T-helper 1 cell (primary cell): ENCODE results near the gene RABIF.
"Not testable (repeated sequence)": the region's sequence is repeated elsewhere in the genome, so short reads cannot be mapped to it uniquely, and the experiment has no call there.

ENCODE experiments used
- DNase-seq, 5 donors: peaks; one replicate each; pipeline ENCODE4 v3.0.0-alpha.2; 2012 to 2020
- total RNA-seq, 4 donors: gene quantifications; one replicate each; lab custom pipeline; 2026; lab: John Stamatoyannopoulos, UW

RABIF gene
- 16.4 to 21.7 (median 19.3) reads per million in 4 donors for total RNA-seq

DNA sequence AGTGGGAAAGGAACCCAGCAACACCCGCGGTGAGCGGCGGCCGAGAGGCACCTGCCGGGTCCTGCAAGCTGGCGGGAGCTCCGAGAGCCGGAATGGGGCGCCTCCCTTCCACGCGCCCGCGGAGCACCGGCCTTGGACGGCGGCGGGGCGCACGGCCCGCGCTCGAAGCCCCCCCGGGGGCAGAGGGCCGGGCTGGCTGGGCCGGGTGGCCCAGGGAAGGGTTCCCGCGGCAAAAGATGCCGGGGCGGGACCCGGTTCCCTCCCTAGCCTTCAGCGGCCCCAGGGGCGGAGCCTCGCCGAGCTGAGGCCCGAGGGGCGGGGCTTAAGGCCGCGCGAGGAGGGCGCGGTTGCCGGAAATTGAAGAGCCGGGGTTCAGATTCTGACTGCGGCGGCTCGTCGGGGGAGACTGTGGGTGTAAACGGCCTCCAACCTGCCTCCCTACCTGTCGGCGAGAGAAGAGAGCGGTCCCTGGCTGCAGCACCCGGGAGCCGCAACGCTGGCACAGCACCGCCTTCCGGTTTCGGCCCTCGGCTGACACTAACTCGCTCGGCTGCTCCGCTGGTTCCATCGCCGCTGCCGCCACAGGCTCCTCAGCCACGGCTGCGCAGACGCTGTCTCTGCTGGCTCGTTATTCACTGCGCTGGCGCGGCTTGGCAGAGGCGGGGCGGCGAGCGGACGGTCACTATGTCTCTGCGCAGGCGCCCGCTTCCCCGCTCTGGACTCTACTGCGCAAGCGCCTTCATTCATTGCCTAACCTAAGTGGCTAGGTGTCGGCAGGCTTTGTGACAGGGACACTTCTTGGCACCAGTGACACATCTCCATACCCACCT lies at the start of gene RABIF:
RABIF (minus strand) TSS at position 619 of the 830 bp plus-strand sequence; CDS start at position 568, 51 bp downstream.
- DNase-seq, result peak; percentile 94 to 97 (median 96)

DNA sequence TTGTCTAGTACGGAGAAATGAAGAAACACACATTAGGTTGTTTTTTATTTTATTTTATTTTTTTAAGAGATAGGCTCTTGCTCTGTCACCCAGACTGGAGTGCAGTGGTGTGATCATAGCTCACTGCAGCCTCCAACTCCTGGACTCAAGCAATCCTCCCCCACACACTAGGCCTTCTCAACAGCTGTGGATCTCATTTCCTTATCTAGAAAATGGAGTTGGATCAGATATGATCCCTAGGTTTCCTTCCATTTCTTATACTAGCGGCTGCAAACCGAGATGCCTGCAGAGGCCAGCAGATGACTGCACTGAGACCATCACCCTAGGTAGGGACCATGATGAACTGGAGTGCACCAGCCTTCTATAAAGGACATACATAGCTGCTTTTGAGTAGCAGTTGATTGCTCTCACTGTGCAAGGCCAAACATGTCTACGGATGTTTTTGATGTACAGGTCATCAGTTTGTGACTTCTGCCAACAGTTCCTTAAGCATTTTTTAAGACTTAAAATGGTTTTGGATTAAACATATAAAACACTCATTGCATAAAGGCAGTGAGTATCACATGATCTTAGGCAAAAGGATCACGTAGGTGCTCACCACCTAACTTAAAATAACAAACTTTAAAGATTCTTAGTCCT lies 49.5 kb upstream of the RABIF start:
- DNase-seq, result no peak

DNA sequence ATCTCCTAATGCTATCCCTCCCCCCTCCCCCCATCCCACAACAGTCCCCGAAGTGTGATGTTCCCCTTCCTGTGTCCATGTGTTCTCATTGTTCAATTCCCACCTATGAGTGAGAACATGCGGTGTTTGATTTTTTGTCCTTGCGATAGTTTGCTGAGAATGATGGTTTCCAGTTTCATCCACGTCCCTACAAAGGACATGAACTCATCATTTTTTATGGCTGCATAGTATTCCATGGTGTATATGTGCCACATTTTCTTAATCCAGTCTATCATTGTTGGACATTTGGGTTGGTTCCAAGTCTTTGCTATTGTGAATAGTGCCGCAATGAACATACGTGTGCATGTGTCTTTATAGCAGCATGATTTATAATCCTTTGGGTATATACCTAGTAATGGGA lies 47.5 kb upstream of the RABIF start:
- DNase-seq, result not testable (repeated sequence)

DNA sequence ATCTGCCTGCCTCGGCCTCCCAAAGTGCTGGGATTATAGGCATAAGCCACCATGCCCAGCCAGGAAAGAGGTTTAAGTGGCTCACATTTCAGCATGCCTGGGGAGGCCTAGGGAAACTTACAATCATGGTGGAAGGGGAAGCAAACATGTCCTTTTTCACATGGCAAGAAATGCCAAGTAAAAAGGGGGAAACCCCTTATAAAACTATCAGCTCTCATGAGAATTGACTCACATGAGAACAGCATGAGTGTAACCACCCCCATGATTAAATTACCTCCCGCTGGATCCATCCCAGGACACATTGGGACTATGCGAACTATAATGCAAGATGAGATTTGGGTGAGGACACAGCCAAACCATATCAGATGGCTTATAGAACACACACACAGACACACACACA lies 46.9 kb upstream of the RABIF start:
- no peak for DNase-seq

DNA sequence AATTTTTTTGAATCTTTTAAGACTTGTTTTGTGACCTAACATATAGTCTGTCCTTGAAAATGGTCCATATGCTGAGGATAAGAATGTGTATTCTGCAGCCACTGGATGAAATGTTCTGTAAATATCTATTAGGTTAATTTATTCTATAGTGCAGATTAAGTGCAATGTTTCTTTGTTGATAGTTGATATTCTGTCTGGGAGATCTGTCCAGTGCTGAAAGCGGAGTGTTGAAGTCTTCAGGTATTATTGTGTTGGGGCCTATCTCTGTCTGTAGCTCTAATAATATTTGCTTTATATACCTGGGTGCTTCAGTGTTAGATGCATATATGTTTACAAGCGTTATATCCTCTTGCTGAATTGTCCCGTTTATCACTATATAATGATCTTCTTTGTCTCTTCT lies 45.8 kb upstream of the RABIF start:
- DNase-seq, result no peak

DNA sequence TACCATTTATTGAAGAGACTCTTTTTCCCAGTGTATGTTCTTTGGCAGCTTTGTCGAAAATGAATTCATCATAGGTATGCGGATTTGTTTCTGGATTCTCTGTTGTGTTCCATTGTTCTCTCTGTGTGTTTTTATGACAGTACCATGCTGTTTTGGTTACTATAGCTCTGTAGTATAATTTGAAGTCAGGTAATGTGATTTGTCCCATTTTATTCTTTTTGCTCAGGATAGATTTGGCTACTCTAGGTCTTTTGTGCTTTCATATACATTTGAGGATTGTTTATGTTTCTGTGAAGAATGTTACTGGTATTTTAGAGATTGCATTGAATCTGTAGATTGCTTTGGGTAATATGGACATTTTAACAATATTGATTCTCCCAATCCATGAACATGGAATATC lies 43.5 kb upstream of the RABIF start:
- DNase-seq, result no peak

DNA sequence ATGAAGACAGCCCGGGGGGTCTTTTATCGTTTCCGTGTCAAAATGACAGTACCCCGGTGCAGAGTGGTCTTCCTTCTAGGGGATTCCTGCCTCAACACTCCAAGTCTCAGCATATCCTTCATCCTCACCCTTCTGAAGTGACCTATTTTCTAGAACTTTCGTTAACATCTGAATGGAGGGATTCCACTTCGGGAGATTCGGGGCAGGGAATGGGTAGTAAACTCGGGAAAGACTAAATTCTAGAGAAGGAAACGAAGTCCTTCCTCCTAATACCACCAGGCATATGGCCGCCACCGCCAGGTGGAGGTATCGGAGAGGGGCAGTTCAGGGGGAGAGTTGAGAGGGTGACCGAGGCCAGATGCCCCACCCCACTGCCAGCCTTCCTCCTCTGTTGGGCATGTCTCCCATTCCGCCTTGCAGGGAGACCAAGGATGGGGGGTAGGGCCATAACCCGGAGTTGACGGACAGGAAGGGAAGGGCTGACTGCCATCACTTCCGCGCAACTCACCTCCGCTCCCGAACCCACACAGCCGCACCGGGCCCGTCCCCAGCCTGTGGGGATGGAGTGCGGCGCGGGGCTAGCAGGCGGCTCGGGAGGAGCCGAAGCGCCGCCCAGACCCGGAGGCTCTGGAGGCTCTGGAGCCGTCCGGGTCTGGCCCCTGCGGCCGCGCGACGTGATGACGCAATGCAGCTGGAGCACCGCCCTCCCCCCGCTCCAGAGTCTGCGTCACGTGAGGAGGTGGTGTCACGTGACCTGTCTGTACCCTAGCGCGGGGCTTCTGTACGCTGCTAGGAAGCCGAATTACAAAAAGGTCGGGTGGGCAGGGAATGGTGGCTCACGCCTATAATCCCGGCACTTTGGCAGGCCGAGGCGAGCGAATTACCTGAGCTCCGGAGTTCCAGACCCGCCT lies 37.9 kb upstream of the RABIF start, which contains the start of gene KLHL12:
KLHL12 (minus strand) TSS at position 654 of the 911 bp plus-strand sequence. CDS start 2,072 bp downstream, outside the sequence.
- DNase-seq, result peak; percentile 88 to 96 (median 93)

DNA sequence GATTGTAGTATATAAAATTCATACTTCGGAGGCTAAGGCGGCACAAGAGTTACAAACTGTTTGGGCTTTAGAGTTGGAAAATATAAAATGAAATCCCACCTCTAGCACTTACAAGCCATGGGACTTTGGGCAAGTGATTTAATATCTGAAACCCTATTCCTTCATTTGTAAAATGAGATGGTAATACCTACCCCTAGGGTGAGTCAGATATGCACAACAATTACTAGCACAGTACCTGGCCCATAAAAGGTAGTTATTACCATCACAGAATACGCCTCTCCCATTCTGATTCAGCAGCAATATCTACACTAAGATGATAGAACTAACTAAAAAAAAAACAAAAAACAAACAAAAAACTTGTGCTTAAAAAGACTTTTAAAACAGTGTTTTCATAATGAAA lies 34.6 kb upstream of the RABIF start:
- no peak for DNase-seq

DNA sequence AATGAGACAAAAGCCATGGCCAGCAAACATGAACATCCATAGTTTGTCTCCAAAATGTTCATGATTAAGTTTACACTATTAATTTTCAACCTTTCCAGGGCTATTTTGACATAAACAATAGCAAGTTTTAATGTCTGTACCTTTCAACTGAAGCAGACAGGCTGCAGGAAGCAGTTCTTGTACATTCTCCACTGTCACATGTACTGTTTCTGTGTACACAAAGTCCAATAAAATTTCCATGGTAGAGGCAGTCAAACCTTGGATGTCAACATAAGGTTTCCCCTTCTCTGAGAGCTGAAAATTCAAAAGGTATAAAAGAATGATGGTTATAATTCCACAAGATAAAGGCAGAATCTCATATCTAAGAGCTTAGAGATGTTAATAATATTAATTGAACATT lies 30.7 kb upstream of the RABIF start:
- DNase-seq, result no peak

DNA sequence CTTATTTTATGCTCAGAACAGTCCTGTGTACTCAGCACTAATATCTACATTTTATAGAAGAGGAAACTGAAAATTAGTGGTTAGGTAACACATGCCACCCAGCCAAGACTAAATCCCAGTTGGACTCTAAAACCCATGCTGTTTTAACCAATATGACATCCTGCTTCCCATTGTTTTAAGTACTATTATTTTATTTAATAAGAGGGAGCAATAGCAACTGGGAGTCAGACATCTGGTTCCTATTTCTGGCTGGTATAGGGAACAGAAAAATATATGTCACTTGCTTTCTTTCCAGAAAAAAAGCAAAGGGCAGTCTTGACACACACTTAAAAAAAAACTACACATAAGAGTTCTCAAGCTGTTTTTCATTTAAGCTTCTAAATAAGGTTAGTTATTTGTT lies 26.2 kb upstream of the RABIF start:
- no peak for DNase-seq

DNA sequence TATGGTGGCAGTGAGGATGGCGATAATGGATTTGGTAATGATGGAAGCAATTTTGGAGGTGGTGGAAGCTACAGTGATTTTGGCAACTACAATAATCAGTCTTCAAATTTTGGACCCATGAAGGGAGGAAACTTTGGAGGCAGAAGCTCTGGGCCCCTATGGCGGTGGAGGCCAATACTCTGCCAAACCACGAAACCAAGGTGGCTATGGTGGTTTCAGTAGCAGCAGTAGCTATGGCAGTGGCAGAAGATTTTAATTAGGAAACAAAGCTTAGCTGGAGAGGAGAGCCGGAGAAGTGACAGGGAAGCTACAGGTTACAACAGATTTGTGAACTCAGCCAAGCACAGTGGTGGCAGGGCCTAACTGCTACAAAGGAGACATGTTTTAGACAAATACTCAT lies 23.5 kb upstream of the RABIF start:
- DNase-seq, result not testable (repeated sequence)

DNA sequence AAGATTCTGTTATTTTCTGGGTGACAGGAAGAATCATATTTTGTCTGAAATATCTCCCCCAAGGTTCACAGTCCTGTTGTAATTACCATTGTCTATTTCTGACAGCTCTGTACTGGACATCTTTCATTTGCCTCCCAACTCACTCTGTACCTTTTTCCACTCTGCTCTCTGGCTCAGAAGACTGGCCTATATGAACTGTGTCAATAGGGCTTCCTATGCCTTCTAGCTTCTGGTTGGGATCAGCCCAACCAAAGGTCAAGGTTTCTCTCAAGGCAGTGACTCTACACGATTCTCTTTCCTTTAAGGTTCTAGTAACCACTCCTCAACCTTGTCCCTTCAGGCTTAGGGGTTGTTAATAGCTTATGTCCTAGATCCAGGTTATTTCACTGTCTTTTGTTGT lies 20.5 kb upstream of the RABIF start:
- DNase-seq, result no peak

DNA sequence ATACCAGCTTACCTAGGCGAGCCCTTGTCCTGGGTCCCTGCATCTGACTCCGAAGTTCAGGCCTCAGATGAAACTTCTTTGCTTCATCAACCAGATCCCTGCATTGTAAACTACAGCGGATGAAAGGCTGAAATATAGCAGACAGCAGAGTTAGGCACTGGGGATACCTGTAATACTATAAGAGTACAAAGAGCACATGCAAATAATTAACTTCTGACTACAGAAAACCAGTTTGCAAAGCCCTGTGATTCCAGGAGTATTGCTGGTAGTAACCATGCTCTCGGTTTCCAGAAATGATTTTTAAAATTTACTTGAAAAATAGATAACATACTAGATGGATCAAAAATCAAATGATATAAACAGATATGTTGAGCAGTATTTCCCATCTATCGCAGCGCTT lies 20.0 kb upstream of the RABIF start:
- DNase-seq, result no peak

DNA sequence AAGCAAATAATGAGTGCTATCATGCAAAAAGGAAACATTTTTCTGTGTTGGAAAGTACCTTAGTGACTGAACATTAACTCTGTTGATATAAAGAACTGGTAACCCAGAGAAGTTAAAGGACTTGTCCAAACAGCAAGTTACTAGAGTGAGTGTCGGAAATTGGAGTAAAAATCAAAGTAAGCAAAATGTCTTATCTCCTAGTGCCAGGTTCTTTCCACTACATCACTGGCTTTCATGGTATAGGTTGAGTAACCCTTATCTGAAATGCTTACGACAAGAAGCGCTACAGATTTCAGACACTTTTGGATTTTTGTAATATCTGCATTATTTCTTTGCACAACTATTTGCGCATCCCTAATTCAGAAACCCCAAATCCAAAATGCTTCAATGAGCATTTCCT lies 16.4 kb upstream of the RABIF start:
- DNase-seq, result no peak

DNA sequence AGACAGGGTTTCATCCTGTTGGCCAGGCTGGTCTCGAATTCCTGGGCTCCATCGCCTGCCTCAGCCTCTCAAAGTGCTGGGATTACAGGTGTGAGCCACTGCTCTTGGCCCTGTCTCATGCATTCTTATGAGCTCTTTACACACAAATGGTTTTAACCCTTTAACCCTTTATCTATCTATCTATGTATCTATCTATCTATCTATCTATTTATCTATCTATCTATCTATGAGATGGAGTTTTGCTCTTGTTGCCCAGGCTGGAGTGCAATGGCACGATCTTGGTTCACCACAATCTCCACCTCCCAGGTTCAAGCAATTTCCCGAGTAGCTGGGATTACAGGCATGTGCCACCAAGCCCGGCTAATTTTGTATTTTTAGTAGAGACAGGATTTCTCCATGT lies 14.9 kb upstream of the RABIF start:
- not testable (repeated sequence) for DNase-seq

DNA sequence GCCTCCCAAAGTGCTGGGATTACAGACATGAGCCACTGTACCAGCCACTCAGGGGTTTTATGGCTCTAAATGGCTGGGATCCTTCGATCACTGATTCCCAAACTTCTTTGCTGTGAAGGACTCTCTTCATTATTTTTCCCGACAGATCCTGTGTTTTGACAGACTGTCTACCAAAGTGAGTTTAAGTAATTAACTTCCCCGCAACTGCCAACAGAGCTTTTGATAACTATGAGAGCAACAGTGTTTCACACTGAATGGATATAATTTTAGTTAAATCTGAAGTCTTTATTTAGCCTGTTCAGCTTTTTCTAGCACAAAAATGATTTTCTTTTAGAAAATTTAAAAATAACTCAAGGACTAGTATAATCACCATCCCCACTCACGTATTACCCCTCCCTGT lies 12.6 kb upstream of the RABIF start:
- DNase-seq, result no peak

DNA sequence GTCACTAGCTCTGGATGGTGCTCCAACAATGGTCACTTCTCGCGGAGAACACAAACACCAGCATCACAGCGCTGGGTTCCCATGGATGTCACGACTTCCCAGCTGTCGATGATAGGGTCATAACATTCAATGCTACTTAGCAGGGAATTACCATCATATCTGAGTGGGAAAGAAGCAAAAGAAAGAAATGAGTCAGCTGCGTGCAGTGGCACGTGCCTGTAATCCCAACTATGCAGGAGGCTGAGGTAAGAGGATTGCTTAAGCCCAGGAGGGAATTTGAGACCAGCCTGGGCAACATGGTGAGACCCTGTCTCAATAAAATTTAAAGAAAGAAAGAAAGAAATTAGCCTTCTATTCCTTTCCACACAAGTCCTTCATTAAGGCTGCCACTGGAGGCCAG lies 3.6 kb upstream of the RABIF start:
- no peak for DNase-seq

DNA sequence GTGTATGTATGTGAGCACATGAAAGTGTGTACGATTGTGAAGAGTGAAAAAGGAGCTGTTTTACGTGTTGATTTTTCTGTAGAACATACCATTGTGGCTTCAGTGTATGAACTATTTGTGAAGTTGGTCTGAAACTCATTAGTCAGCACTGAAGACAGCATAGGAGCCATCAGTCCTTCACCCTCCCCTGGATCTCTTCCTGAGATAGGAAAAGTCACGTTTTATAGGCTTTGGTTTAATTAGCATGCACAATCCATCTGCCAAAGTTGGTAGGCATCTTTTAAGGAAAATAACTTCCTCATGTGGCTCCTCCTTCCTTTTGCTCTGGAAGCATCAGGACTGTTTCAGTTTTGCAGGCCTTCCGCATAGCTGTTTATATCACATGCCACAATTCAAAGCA lies 1.4 kb upstream of the RABIF start:
- no peak for DNase-seq

DNA sequence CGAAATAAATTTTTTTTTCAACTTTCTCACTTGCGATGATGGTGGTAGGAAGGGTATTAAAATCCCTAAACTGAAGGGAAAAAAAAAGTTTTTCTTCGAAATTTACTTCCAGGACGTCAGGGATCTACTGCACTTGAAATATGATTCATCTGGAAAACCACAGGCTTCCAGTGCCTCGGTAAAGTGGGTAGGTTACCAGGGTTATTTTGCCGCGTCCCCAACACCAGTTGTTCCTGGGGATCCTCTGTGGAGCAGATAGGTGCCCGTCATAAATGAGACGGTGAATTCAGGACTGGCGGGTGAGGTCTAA lies 773 bp downstream of the RABIF start:
- DNase-seq, result no peak

DNA sequence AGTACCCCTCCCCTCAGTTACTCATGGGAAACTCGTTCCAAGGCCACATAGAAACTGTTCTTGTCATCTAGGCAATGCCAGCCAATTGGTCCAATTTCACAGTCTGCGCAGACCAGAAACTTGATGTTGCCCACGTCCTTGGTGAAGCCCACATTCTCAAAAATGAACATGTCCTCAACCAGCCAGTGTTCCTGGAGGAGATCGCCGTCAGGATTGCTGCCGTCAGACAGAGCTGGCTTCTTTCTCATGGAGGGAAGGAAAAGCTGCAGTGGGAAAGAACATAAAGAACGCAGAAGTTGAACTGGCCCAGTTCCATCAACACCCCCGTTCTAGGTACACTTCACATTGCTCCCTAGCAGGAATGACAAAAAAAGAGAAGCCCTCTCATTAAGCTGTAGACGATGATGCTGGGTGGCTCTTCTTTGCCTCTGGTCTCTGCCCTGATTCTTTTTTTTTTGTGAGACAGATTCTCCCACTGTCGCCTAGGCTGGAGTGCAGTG lies 7.9 kb downstream of the RABIF start:
- DNase-seq, result no peak

DNA sequence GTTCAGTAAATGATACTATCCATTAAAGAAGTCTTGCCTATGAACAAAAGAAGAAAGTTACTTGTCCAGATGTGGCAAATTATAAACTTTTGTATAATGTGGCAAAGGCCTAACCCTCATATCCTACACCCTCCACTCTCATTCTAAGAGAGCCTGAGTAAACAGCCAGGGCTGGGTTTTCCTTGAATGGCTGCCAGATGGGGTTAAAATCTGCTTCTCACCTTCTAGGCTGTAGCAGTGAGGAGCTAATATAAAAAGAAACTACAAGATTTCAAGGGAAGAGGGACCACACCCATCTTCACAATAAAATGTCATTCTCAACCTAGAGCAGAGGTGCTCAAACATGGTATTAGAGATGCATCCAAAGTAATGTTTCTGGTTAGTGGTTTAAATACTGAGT lies 8.9 kb downstream of the RABIF start:
- no peak for DNase-seq

DNA sequence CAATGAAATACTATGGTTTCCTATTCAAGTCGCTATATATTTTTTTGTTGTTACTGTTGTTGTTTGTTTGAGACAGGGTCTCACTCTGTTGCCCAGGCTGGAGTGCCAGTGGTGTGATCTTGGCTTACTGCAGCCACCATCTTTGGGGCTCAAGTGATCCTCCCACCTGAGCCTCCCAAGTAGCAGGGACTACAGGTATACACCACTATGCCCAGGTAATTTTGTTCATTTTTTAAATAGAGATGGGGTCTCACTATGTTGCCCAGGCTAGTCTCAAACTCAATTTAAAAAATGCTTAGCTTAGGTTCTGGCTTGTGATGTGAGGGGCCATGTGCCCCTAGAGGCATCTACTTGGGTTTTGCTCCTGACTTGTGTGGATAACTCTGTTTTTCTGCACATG lies 9.8 kb downstream of the RABIF start:
- no peak for DNase-seq

DNA sequence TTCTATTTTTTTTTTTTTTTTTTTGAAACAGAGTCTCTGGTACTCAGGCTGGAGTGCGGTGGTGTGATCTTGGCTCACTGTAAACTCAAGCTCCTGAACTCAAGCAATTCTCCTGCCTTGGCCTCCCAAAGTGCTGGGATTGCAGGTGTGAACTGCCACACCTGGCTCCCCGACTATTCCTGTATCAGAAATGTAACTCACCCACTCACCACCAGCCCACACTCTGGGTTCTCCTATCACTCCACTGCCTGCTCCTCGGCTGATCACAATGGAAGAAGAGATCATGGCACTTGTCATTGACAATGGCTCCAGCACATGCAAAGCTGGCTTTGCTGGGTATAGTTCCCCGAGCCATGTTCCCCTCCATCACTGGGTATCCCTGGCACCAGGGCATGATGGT lies 15.9 kb downstream of the RABIF start:
- no peak for DNase-seq
